KBM-7 (cell line): ENCODE measurements around the gene RPL5.
A peak's percentile ranks its signal among the peaks of the same experiment; 100 is the strongest.

Experiments used
- DNase-seq: peaks from one replicate; pipeline ENCODE4 v3.0.0-alpha.2; 2015
- in situ Hi-C: fragments of 300-500 bp; cut with MboI; formaldehyde crosslinking; loops from 2 replicates; pipeline ENCODE4 v1.14.3; 2020; ENCODE audit warnings: low sequenced_read_pairs, low pct_unique_long_range_greater_than_20kb, mixed read lengths

The RPL5 gene

GRCh38 chr1:92879316-92879968 lies 47.6 kb downstream of the RPL5 start:
- DNase-seq = no peak
- in situ Hi-C loops = no loop called here

DNA sequence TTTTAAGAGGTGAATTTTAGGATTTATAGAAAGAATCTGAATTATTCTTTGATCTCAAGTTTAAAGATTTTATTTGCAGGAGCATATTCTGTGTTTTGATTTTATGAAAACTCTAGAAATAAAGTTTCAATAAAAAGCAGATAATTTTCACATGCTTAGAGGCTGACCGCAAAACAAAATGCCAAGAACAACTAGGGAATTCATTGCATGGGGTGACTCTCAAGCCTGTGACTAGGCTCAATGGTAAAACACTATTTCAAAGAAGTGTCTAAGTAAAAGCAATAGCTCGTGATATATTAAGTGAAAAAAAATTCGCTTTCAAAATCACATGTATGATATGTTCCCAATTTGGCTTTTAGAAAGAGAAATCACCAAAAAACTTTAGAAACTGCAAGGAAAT lies 49.6 kb downstream of the RPL5 start:
- in situ Hi-C loops = no loop called here
- DNase-seq = no peak

- peak; percentile 55 for DNase-seq
- in situ Hi-C loops = no loop called here
These were observed 51.0 kb downstream of the RPL5 start for GRCh38 chr1:92882819-92883218.

- DNase-seq = no peak
- in situ Hi-C loops = no loop called here
These were observed 51.5 kb downstream of the RPL5 start for GRCh38 chr1:92883297-92883696.

GRCh38 chr1:92884195-92884594 lies 52.4 kb downstream of the RPL5 start:
- in situ Hi-C loops = no loop called here
- DNase-seq = no peak

- in situ Hi-C loops = no loop called here
- no peak for DNase-seq
These were observed 55.1 kb downstream of the RPL5 start for GRCh38 chr1:92886886-92887419.

DNA sequence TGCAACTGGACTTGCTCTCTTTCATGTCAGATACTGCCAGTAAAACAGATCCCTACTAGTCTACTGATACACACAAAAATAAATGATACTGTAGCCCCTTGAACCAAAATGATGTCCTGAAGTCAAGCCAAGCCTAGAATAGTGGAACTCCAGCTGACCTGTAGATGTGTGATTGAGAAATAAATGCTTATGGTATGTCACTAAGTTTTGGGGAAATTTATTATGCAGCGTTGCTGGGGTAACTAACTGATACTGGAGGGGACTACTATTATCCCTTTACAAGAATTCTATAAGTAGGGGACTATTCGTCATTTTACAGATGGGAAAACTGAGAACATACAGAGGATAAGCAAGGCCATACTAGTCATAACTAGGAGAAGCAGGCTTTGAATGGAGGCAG lies 55.6 kb downstream of the RPL5 start:
- DNase-seq = no peak
- in situ Hi-C loops = no loop called here
